ENCODE data around the gene PTCH1.

GRCh38 chr9:95435074-95435728 lies 81.6 kb downstream of the PTCH1 start:
- TF ChIP-seq CTCF (conservative IDR thresholded peaks at IDR 0.05 in 1 of 2, IDR thresholded peaks at IDR 0.05 in 1 of 2; ENCODE audit: low read depth in 1 of 2, low read length in 2 of 2) (no peak), EZH2 (IDR thresholded peaks at IDR 0.05; ENCODE audit: low read length, missing control alignments) (no peak)

All from fibroblast of lung (primary cell).